Cardiac septum (tissue), 1 donor: Measurements from ENCODE around the gene PTPN1. TPM values are rescaled to one million over a fixed set of nuclear protein-coding genes. Genes with fewer than 3 reads are reported as not detected.
"Not testable (repeated sequence)": the region's sequence is repeated elsewhere in the genome, so short reads cannot be mapped to it uniquely, and the experiment has no call there.

Experiments
- DNase-seq: peaks from one replicate; pipeline ENCODE4 v3.0.0-alpha.2; 2020; ENCODE audit warnings: low spot score
- intact Hi-C: fragments of 100-400 bp; cut with DNase I; formaldehyde crosslinking; loops from one replicate; pipeline ENCODE4 v1.14.0; 2022
- total RNA-seq: library from RNA; stranded (reverse); fragmentation: NEBNext Ultra II Directional; extraction: Animal tissue kit (Norgen Biotek cat#: 25700); gene quantifications from one replicate; pipeline ENCODE4 v1.2.1, GENCODE V29; 2021
- donor health status: DM: no; HTN: no; CAD: no.

PTPN1 gene
- total RNA-seq, 1 donor from 2014 or later: 34.2 TPM

DNA sequence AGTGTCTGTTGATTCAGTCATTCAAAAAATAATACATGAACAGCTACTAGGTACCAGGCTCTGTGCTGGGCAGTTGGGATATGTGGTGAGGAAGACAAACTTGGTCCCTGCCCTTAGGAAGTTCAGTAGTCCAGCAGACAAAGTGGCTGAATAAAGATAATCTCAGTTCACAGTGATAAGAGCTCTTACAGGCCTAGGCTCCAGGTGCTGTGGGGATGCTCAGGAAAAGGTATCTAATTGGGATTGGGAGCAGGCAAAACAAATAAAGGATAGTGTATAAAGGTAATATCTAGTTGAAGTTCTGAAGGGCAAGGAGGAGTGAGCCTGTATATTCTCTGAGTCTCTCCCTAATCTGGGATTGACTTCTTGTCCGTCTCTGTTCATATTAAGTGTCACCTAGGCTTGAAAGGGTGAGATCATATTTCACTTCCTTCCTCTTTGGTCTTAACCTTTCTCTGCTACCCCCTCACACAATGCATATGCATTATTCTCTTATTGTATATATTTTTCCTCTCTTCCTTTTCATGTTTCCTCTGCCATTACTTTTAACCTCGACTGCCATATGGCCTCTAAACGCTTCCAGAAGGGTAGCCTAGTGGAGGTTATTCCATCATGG lies 13.5 kb downstream of the PTPN1 start:
- no peak for DNase-seq
- intact Hi-C loops: no loop called here

GRCh38 chr20:50525681-50526080 lies 15.5 kb downstream of the PTPN1 start:
- no peak for DNase-seq
- intact Hi-C loops: no loop called here

- intact Hi-C loops: no loop called here
- DNase-seq: no peak
These were observed 16.3 kb downstream of the PTPN1 start for GRCh38 chr20:50526403-50526989.

GRCh38 chr20:50527068-50527605 lies 17.0 kb downstream of the PTPN1 start:
- intact Hi-C loops: no loop called here
- DNase-seq: no peak

DNA sequence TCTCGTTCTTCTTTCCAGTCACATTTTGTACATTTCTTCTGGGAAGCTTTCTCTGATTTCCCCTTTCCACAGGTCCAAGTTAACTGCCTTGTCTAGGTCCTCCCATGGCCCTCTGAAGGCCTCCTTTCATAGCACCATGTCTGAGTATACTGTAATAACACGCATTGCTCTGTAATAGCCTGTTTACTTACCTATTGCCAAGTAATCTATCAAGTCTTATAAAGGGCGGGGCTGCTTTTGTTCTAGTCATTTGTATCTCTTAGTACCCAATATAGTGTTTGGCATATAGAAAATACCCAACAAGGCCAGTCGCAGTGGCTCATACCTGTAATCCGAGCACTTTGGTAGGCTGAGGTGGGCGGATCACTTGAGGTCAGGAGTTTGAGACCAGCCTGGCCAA lies 17.9 kb downstream of the PTPN1 start:
- no peak for DNase-seq
- intact Hi-C loops: no loop called here

- no peak for DNase-seq
- intact Hi-C loops: no loop called here
These were observed 18.7 kb downstream of the PTPN1 start for GRCh38 chr20:50528804-50529351.

GRCh38 chr20:50532221-50532620 lies 22.0 kb downstream of the PTPN1 start:
- intact Hi-C loops: no loop called here
- no peak for DNase-seq

- DNase-seq: no peak
- intact Hi-C loops: no loop called here
These were observed 22.9 kb downstream of the PTPN1 start for GRCh38 chr20:50533061-50533460.

DNA sequence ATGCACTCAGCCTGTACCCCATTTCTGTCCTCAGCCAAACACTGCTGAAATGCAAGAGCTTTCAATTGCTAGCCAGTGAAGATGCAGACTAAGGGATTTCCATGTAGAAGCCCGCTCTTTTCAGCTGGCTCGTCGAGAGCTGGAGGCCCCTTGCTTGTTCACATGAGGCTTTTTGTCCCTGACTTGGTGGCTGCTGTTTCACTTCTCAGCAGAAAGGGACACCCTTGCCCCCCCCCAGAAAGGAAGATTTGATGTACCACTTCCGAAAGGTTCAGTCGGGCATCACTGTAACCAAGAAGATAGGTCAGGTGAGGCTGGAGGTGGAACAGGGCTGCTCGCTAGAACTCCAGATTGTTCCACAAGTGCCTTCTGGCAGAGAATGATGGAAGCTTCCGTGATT lies 23.3 kb downstream of the PTPN1 start:
- no peak for DNase-seq
- intact Hi-C loops: no loop called here

DNA sequence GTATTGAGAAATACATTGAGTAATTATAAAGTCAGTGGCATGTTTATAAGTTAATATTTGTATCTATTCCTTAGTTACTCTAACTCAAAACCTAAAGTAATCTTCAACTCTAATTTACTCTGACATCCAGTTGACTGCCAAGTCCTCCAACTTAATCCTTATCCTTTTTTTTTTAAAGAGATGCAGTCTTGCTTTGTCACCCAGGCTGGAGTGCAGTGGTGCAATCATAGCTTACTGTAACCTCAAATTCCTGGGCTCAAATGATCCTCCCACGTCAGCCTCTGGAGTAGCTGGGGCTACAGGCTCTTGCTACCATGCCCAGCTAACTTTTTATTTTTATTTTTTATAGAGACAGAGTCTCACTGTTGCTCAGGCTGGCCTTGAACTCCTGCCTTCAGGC lies 24.4 kb downstream of the PTPN1 start:
- intact Hi-C loops: no loop called here
- no peak for DNase-seq

DNA sequence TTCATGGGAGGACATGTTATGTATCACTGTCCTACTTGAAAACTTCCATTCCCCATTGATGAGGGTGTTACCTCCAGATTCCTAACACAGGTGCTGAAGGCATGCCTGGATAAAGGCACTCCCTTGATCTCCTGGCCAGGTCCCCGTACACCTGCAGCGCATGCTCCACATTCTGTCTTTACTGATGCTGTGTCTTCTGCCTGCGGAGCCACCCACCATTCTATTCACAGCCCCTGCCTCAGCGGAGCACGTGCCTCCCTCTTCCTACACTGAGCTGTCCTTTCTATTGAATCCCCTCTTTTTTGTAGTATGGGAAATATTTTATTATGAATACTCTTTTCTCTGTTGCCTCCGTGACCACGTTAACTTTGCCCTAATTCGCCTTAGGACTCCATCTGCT lies 25.0 kb downstream of the PTPN1 start:
- no peak for DNase-seq
- intact Hi-C loops: no loop called here

DNA sequence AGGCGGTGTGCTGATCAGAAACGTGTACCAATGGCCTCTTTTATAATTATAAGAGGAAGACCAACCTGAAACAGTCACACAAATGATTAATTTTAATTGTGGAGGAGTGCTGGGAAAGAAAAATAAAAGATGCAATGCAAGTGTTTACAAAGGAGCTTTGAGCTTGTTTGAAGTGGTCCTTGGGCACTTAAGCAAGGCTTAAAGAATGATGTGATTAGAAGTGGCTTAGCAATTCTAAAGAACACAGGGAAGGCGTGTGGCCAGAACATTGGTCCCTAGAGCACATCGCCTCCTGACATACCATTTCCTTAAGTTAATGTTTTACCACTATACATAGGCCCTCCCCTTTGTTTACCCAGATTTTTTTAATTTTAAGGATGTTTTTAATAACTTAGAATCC lies 26.1 kb downstream of the PTPN1 start:
- no peak for DNase-seq
- intact Hi-C loops: no loop called here

GRCh38 chr20:50537546-50538201 lies 27.5 kb downstream of the PTPN1 start:
- DNase-seq: no peak
- intact Hi-C loops: no loop called here

GRCh38 chr20:50538276-50538675 lies 28.1 kb downstream of the PTPN1 start:
- no peak for DNase-seq
- intact Hi-C loops: no loop called here

DNA sequence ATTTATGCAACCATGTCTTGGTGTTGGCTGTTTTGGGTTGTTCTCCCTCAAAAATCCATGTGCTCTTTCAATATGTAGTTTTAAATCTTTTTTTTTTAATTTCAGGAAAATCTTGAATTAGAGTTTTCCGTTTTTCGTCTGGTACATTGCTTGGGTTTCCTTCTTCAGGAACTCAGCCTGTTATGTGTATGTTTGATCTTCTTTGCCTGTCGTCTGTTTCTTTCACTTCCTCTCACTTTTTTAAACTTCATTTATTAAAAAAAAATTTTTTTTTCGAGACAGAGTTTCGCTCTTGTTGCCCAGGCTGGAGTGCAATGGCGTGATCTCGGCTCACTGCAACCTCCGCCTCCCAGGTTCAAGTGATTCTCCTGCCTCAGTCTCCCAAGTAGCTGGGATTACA lies 29.6 kb downstream of the PTPN1 start:
- intact Hi-C loops, DNase-seq: not testable (repeated sequence)

DNA sequence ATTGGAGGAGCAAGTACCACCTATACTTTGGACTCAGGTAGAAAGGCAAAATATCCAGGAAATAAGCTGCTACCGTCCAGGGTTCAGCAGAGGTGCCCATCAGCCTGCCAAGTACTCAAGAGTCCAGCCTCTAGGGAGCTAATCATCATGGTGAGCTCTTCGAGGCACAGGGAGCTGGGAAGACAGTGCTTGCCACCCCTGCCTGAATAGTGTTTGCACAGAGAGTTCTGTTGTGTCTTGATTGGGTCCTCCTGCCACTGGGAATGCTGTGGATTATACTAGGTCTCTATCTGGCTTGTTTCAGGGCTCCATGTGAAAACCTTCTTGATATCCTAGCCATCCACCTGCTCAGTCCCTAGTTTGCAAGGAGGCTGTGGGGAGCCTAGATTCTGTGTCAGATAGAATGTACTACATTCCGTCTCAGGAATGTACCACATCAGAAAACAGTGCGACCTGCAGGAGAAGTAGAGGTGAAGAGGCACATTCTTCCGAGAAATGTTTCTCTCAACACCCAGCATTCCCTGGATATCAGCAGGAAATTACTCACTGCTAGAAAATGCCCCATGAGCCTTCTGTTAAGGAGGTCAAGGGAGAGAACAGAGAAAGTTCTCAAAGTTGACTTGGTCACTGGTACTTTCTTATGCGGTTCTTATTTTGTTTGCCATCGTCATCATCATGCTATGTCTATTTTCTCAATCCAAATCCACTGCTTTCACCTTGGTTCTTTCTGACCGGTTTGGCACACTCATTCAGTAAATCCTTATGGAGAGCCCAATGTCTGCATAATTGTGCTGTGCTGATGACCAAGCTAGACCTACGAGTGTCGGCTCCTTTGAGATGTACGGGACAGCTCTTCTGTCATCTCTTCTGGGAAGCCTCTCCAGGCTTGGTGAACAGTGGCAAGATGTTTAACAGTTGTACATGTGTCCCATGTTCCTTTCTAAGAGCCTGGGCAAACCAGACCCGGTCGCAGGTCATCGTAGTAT lies 30.7 kb downstream of the PTPN1 start:
- DNase-seq: no peak
- intact Hi-C loops: no loop called here

DNA sequence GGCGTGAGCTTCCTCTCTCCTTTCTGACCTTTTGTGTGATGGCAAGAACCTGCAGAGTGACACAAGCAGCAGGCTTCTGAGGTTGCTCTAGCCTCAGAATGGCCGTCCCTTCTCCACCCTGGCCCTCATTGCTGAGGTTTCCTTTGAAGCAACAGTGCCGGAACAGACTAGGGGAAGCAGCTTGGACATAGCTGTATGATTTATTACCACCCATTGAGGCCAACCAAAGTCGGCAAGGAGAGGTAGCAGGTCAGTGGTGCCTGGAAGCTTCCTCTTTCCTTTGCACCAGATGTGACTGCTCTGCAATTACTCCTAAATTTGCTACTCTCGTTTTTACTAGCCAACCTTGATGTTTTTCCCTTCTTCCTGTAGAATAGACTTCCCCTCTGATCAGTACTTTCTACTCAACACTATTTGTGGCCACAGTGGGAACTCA lies 31.4 kb downstream of the PTPN1 start:
- no peak for DNase-seq
- intact Hi-C loops: no loop called here

DNA sequence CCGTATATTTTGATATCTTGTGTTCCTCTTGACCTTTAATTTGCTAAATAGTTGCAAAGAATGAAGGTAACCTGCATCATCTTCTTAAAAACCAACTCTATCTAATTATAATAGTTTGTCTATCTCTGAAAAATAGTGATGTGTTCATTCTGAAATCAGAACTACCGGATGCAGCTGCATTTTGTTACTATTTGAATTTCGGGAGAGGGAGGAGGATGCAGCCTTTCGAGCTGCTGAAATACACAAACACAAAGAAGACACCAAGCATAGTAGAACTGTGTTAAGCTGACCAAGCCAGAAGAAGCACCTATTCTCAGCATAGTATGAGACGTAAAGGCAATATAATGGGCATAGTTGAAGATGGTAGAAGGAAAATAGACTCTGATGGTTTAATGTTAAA lies 33.1 kb downstream of the PTPN1 start:
- intact Hi-C loops: no loop called here
- DNase-seq: no peak

GRCh38 chr20:50545126-50545525 lies 34.9 kb downstream of the PTPN1 start:
- DNase-seq: no peak
- intact Hi-C loops: no loop called here
